GM12878 (cell line): ENCODE results near the gene BAG5. TPM values are rescaled to one million over a fixed set of nuclear protein-coding genes. Genes with fewer than 3 reads are reported as not detected.

Experiments used
- ATAC-seq: fragments of 200-7000 bp; cut with Tn5 transposase; 3 replicates; pipeline ENCODE4 v1.9.1; 2020; ENCODE audit warnings: mild to moderate bottlenecking, moderate library complexity
- BruUV-seq: library from RNA; stranded (reverse); fragments of 400-500 nt; replicated peaks from 2 replicates; lab custom pipeline; 2021; lab: Mats Ljungman, UMichigan
- CTCF ChIA-PET: fragments of 300-600 bp; sonication (Branson Sonifier 250); formaldehyde crosslinking; extraction: SDS; loops from one replicate; lab custom pipeline; 2021; ENCODE audit warnings: inconsistent platforms; lab: Yijun Ruan, JAX
- POLR2A ChIA-PET: fragments of 350-600 bp; formaldehyde crosslinking; extraction: SDS; loops from one replicate; lab custom pipeline; 2021; ENCODE audit warnings: inconsistent platforms; lab: Charles Lee
- RAD21 ChIA-PET: fragments of 300-600 bp; sonication (Branson Sonifier 250); formaldehyde crosslinking; loops from one replicate; lab custom pipeline; 2023; ENCODE audit warnings: antibody characterized with exemption; ENCODE audit not compliant: unreplicated experiment; lab: Charles Lee
- SMC1A ChIA-PET: fragments of 300-600 bp; sonication (Branson Sonifier 250); formaldehyde crosslinking; loops from one replicate; lab custom pipeline; 2023; ENCODE audit not compliant: unreplicated experiment, uncharacterized antibody; lab: Charles Lee
- DNase-seq: peaks from one replicate; pipeline ENCODE4 v3.0.0-alpha.2; 2011; ENCODE audit warnings: low read depth, low spot score
- FAIRE-seq: peaks from 3 replicates; lab custom pipeline; 2011; peaks lifted over from hg19 to GRCh38; lab: Jason Lieb, UNC
- H2AFZ ChIP-seq: 2 replicates; pipeline ENCODE4 v1.6.0; 2011; ENCODE audit warnings: low read depth, low read length, control low read depth; ENCODE audit not compliant: control insufficient read depth
- H3K27ac ChIP-seq: 2 replicates; pipeline ENCODE4 v1.5.1; 2011; ENCODE audit warnings: control low read depth; ENCODE audit not compliant: control insufficient read depth, insufficient read depth
- H3K27me3 ChIP-seq, 2 experiments: replicated peaks in 1 of 2; 2 replicates each; pipeline versions ENCODE4 v1.6.0 to v1.6.1; 2011; ENCODE audit warnings: low read length in 1 of 2; ENCODE audit not compliant: control insufficient read depth in 2 of 2, insufficient read depth in 2 of 2
- H3K36me3 ChIP-seq, 2 experiments: 2 replicates each; pipeline ENCODE4 v1.5.1; 2011; ENCODE audit warnings: low read length in 1 of 2; ENCODE audit not compliant: control insufficient read depth in 2 of 2, insufficient read depth in 2 of 2
- H3K4me1 ChIP-seq: 2 replicates; pipeline ENCODE4 v1.6.1; 2011; ENCODE audit warnings: mild to moderate bottlenecking, low read length, moderate library complexity, mixed read lengths; ENCODE audit not compliant: control insufficient read depth, insufficient read depth
- H3K4me2 ChIP-seq: 2 replicates; pipeline ENCODE4 v1.6.0; 2011; ENCODE audit warnings: control low read depth; ENCODE audit not compliant: control insufficient read depth, insufficient read depth
- H3K4me3 ChIP-seq: fragments of 200-600 bp; sonication (generic); 2 replicates; pipeline ENCODE4 v1.5.1; 2016
- H3K79me2 ChIP-seq: 2 replicates; pipeline ENCODE4 v1.6.0; 2011; ENCODE audit warnings: low read length; ENCODE audit not compliant: control insufficient read depth, insufficient read depth
- H3K9ac ChIP-seq: 2 replicates; pipeline ENCODE4 v1.8.0; 2011; ENCODE audit warnings: low read length, control low read depth, mixed read lengths; ENCODE audit not compliant: control insufficient read depth, insufficient read depth
- H3K9me3 ChIP-seq: replicated peaks from 3 replicates; pipeline ENCODE4 v1.5.1; 2011; ENCODE audit warnings: mild to moderate bottlenecking, low read length; ENCODE audit not compliant: control insufficient read depth, insufficient read depth
- H4K20me1 ChIP-seq: 2 replicates; pipeline ENCODE4 v1.6.0; 2011; ENCODE audit not compliant: control insufficient read depth, insufficient read depth
- DPF2 ChIP-seq: fragments of 450-650 bp; IDR thresholded peaks from 2 replicates; pipeline ENCODE4 v1.6.1; 2017; ENCODE audit warnings: mild to moderate bottlenecking
- E4F1 ChIP-seq: fragments of 450-650 bp; IDR thresholded peaks from 2 replicates; pipeline ENCODE4 v1.6.1; 2018; ENCODE audit warnings: borderline replicate concordance, mild to moderate bottlenecking; ENCODE audit not compliant: partially characterized antibody
- EZH2 ChIP-seq: IDR thresholded peaks from 2 replicates; pipeline ENCODE4 v1.6.1; 2012; ENCODE audit warnings: low read depth, mild to moderate bottlenecking, control low read depth, inconsistent platforms, low read length, borderline replicate concordance; ENCODE audit not compliant: control insufficient read depth
- FOS ChIP-seq: IDR thresholded peaks from 3 replicates; pipeline ENCODE4 v1.6.1; 2011; ENCODE audit warnings: borderline replicate concordance; ENCODE audit not compliant: insufficient read length; ENCODE audit errors: extremely low read depth
- GATAD2B ChIP-seq: fragments of 450-650 bp; conservative IDR thresholded peaks from 2 replicates; pipeline ENCODE4 v1.6.1; 2017; ENCODE audit warnings: low read depth, mild to moderate bottlenecking, moderate library complexity
- MXI1 ChIP-seq: fragments of 150-350 bp; IDR thresholded peaks from 2 replicates; pipeline ENCODE4 v1.6.1; 2011; ENCODE audit warnings: low read depth, mild to moderate bottlenecking, inconsistent platforms, low read length, improper control_type of control experiment
- NBN ChIP-seq: fragments of 450-650 bp; IDR thresholded peaks from 2 replicates; pipeline ENCODE4 v1.6.1; 2016
- NFYA ChIP-seq: IDR thresholded peaks from 2 replicates; pipeline ENCODE4 v1.6.1; 2011; ENCODE audit warnings: low read depth, mild to moderate bottlenecking, low read length, improper control_type of control experiment, borderline replicate concordance
- PRDM15 ChIP-seq: fragments of 450-650 bp; formaldehyde crosslinking; IDR thresholded peaks from 2 replicates; pipeline ENCODE4 v1.4.0; 2020; ENCODE audit warnings: mild to moderate bottlenecking, moderate library complexity
- RFX5 ChIP-seq: IDR thresholded peaks from 2 replicates; pipeline ENCODE4 v1.6.1; 2011; ENCODE audit warnings: low read depth, low read length, improper control_type of control experiment
- RUNX3 ChIP-seq: IDR thresholded peaks from 2 replicates; pipeline ENCODE4 v1.6.1; 2012; ENCODE audit warnings: low read length, inconsistent platforms
- SKIL ChIP-seq: fragments of 450-650 bp; IDR thresholded peaks from 2 replicates; pipeline ENCODE4 v1.6.1; 2017; ENCODE audit warnings: mild to moderate bottlenecking, low read depth, inconsistent platforms; ENCODE audit not compliant: poor library complexity, severe bottlenecking
- STAT1 ChIP-seq: fragments of 450-650 bp; conservative IDR thresholded peaks from 2 replicates; pipeline ENCODE4 v1.6.1; 2014; ENCODE audit warnings: antibody characterized with exemption, mild to moderate bottlenecking
- ZNF384 ChIP-seq: IDR thresholded peaks from 2 replicates; pipeline ENCODE4 v1.6.1; 2012; ENCODE audit warnings: low read depth, mild to moderate bottlenecking, low read length, improper control_type of control experiment, borderline replicate concordance
- WGBS: methylation state at CpG from one replicate; pipeline ENCODE4 v1.1.6; 2016; ENCODE audit warnings: low lambda C conversion rate; ENCODE audit not compliant: insufficient replicate concordance, insufficient coverage; ENCODE audit errors: missing lambda C conversion rate; 5-methylcytosine and 5-hydroxymethylcytosine counted together
- in situ Hi-C: fragments of 300-500 bp; cut with MboI; formaldehyde crosslinking; loops from 9 replicates; pipeline ENCODE4 v1.14.3; 2018; ENCODE audit warnings: mixed read lengths
- intact Hi-C: fragments of 100-400 bp; cut with micrococcal nuclease; formaldehyde crosslinking; loops from one replicate; pipeline ENCODE4 v1.14.2; 2022; ENCODE audit not compliant: unreplicated experiment
- polyA plus RNA-seq, 11 experiments: library from polyadenylated mRNA; depleted of rRNA in 4 of 11; unstranded in 6 of 11; stranded (reverse) in 5 of 11; fragments of >200 nt; fragmentation: Nextera tagmentation in 4 of 11; fragmentation: Illumina TruSeq in 1 of 11; extraction: Ambion mirVana in 4 of 11; extraction: Trizol in 1 of 11; gene quantifications; 1 replicate in 1 of 11; 2 replicates in 10 of 11; pipeline versions ENCODE4 v1.2.1 to v1.2.3, GENCODE V29; 2011 to 2016; ENCODE audit warnings: inconsistent platforms in 2 of 11, missing spikeins in 2 of 11, low read depth in 1 of 11
- total RNA-seq, 4 experiments: library from RNA; depleted of rRNA in 3 of 4; stranded (reverse); fragments of >200 nt in 3 of 4; fragmentation: Illumina TruSeq in 1 of 4; extraction: Trizol in 1 of 4; gene quantifications; 2 replicates each; pipeline versions ENCODE4 v1.2.1 to v1.2.3, GENCODE V29; 2013 to 2021

BAG5 gene
- total and polyA plus RNA-seq, 10 of the 15 experiments (the other 5 are each of a cell fraction or from before 2014, with no cell fraction given): 9.9 to 30.5 (median 20.1) TPM

- Histone ChIP-seq H3K79me2 (no peaks in the 10 kb centered on the region), H4K20me1 (no peaks in the 10 kb centered on the region), H3K9me3 (no peaks in the 10 kb centered on the region), H3K36me3 (no peaks in the 10 kb centered on the region), H3K9ac (no peak overlapping the region), H3K27ac (no peak overlapping the region), H3K4me3 (no peak overlapping the region), H3K4me2 (no peak overlapping the region), H3K4me1 (no peaks in the 10 kb centered on the region), H2AFZ (no peak overlapping the region), H3K27me3 (no peaks in the 10 kb centered on the region)
- ATAC-seq (no peak), DNase-seq (no peak), FAIRE-seq (no peak)
- BruUV-seq: no TSS peak
- RAD21 ChIA-PET: interaction anchor here (1.0 to 1.6 kb wide), 3 partner anchors 27 to 45 kb away, joined by 3 to 10 read pairs (median 4); no protein-coding TSS in a partner anchor
- WGBS: 69% methylated on average over 29 of the region's 29 CpGs
- SMC1A ChIA-PET: no interaction called here
- intact Hi-C loops: no loop called here
- CTCF ChIA-PET: interaction anchor here (0.8 to 5.7 kb wide), 4 partner anchors 23 to 44 kb away, joined by 3 to 53 read pairs (median 4); no protein-coding TSS in a partner anchor
- POLR2A ChIA-PET: no interaction called here
- in situ Hi-C loops: no loop called here
- no peak for TF ChIP-seq GATAD2B
- TF ChIP-seq RUNX3: no peak
- TF ChIP-seq MXI1: no peak
- no peak for TF ChIP-seq NBN
- TF ChIP-seq ZNF384: no peak
- no peak for TF ChIP-seq DPF2
- TF ChIP-seq PRDM15: no peak
- no peak for TF ChIP-seq NFYA
- no peak for TF ChIP-seq E4F1
- TF ChIP-seq STAT1: no peak
- TF ChIP-seq RFX5: no peak
- no peak for TF ChIP-seq SKIL
- TF ChIP-seq EZH2: no peak
- TF ChIP-seq FOS: no peak
Observed at GRCh38 chr14:103545219-103545914, 17.1 kb downstream of the BAG5 start.
